ENCODE results near the gene PLPPR1. TPM values are rescaled to one million over a fixed set of nuclear protein-coding genes. Genes with fewer than 3 reads are reported as not detected.

PLPPR1 gene
- polyA plus RNA-seq, 1 donor from 2014 or later: 157 TPM

DNA sequence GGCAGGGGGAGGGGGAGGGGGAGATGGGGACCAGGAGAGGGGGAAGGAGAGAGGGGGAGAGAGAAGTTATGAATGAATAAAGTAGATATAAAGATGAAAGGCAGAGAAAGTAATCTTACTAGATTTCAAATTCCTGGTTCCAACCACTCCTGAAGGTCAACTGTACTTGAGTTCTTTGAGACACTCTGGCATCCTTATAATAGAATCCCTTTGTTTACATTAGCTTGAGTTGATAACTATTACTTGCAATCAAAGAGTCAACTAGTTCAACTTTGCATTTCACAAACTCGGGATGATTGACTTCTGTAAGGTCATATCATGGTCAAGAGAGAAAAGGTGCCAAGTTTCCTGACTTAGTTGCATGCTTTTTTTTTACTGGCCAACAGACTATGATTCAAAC, 314.1 kb downstream of the PLPPR1 start:
- H3K9ac ChIP-seq (ENCODE audit: low read length): no peak overlapping the region
- H3K4me3 ChIP-seq (ENCODE audit: low read length): no peak overlapping the region
- H3K36me3 ChIP-seq (ENCODE audit: insufficient read depth, low read length): no peaks in the 10 kb centered on the region
- TF ChIP-seq, protein P1, sequence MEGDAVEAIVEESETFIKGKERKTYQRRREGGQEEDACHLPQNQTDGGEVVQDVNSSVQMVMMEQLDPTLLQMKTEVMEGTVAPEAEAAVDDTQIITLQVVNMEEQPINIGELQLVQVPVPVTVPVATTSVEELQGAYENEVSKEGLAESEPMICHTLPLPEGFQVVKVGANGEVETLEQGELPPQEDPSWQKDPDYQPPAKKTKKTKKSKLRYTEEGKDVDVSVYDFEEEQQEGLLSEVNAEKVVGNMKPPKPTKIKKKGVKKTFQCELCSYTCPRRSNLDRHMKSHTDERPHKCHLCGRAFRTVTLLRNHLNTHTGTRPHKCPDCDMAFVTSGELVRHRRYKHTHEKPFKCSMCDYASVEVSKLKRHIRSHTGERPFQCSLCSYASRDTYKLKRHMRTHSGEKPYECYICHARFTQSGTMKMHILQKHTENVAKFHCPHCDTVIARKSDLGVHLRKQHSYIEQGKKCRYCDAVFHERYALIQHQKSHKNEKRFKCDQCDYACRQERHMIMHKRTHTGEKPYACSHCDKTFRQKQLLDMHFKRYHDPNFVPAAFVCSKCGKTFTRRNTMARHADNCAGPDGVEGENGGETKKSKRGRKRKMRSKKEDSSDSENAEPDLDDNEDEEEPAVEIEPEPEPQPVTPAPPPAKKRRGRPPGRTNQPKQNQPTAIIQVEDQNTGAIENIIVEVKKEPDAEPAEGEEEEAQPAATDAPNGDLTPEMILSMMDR (IDR thresholded peaks at IDR 0.05; ENCODE audit: poor library complexity, severe bottlenecking): no peak
- TF ChIP-seq RAD21 (conservative IDR thresholded peaks at IDR 0.05): no peak
- no peak for TF ChIP-seq SMC3 (conservative IDR thresholded peaks at IDR 0.05; ENCODE audit: poor library complexity)
- TF ChIP-seq EP300 (conservative IDR thresholded peaks at IDR 0.05; ENCODE audit: poor library complexity, severe bottlenecking): no peak
- no peak for TF ChIP-seq EZH2 (IDR thresholded peaks at IDR 0.05; ENCODE audit: borderline replicate concordance, insufficient read depth, low read length, poor library complexity, severe bottlenecking)
- TF ChIP-seq MXI1 (conservative IDR thresholded peaks at IDR 0.05; ENCODE audit: poor library complexity, severe bottlenecking): no peak
- no peak for TF ChIP-seq TAF1 (IDR thresholded peaks at IDR 0.05; ENCODE audit: low read depth)
- no peak for TF ChIP-seq POLR2AphosphoS5 (IDR thresholded peaks at IDR 0.05)
- TF ChIP-seq, protein P2, sequence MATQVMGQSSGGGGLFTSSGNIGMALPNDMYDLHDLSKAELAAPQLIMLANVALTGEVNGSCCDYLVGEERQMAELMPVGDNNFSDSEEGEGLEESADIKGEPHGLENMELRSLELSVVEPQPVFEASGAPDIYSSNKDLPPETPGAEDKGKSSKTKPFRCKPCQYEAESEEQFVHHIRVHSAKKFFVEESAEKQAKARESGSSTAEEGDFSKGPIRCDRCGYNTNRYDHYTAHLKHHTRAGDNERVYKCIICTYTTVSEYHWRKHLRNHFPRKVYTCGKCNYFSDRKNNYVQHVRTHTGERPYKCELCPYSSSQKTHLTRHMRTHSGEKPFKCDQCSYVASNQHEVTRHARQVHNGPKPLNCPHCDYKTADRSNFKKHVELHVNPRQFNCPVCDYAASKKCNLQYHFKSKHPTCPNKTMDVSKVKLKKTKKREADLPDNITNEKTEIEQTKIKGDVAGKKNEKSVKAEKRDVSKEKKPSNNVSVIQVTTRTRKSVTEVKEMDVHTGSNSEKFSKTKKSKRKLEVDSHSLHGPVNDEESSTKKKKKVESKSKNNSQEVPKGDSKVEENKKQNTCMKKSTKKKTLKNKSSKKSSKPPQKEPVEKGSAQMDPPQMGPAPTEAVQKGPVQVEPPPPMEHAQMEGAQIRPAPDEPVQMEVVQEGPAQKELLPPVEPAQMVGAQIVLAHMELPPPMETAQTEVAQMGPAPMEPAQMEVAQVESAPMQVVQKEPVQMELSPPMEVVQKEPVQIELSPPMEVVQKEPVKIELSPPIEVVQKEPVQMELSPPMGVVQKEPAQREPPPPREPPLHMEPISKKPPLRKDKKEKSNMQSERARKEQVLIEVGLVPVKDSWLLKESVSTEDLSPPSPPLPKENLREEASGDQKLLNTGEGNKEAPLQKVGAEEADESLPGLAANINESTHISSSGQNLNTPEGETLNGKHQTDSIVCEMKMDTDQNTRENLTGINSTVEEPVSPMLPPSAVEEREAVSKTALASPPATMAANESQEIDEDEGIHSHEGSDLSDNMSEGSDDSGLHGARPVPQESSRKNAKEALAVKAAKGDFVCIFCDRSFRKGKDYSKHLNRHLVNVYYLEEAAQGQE (IDR thresholded peaks at IDR 0.05; ENCODE audit: borderline replicate concordance): no peak
- no peaks in the 10 kb centered on the region for H3K9me3 ChIP-seq (ENCODE audit: low read length)
- H4K20me1 ChIP-seq (ENCODE audit: insufficient read depth): no peaks in the 10 kb centered on the region
- no peak overlapping the region for H3K4me2 ChIP-seq (ENCODE audit: low read length)
- H3K27ac ChIP-seq (ENCODE audit: low read length): no peak overlapping the region
- H3F3A ChIP-seq (ENCODE audit: insufficient read depth, low read length, poor library complexity, severe bottlenecking): no peaks in the 10 kb centered on the region
- H2AFZ ChIP-seq (ENCODE audit: low read depth, low read length): no peak overlapping the region
- no peaks in the 10 kb centered on the region for H3K79me2 ChIP-seq (replicated peaks; ENCODE audit: insufficient read depth, low read length)
- no peaks in the 10 kb centered on the region for H3K27me3 ChIP-seq (ENCODE audit: insufficient read depth, low read depth, low read length)
- H3K9me2 ChIP-seq (ENCODE audit: insufficient read depth, low read length): no peaks in the 10 kb centered on the region

DNA sequence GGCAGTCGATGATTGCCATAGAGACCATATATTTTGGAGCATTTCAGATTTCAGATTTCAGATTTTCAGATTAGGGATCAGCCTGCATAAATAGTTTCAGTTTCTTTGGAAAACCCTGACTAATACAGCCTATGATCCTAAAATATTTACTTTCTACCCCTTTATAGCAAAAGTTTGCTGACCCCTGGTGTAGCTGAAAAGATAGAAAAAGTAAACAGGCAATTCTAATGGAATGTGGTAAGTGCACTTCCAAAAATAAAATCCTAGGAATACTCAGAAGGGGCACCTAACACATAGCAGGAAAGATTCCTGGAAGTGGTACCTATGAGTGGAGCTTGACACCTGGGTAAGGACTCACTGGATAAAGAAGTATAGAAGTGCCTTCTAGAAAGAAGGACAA, 321.8 kb downstream of the PLPPR1 start:
- H3K36me3 ChIP-seq (ENCODE audit: insufficient read depth, low read length): no peaks in the 10 kb centered on the region
- no peak overlapping the region for H3K4me3 ChIP-seq (ENCODE audit: low read length)
- TF ChIP-seq TAF1 (IDR thresholded peaks at IDR 0.05; ENCODE audit: low read depth) (no peak), EZH2 (IDR thresholded peaks at IDR 0.05; ENCODE audit: borderline replicate concordance, insufficient read depth, low read length, poor library complexity, severe bottlenecking) (no peak), EP300 (conservative IDR thresholded peaks at IDR 0.05; ENCODE audit: poor library complexity, severe bottlenecking) (no peak), POLR2AphosphoS5 (IDR thresholded peaks at IDR 0.05) (no peak), MXI1 (conservative IDR thresholded peaks at IDR 0.05; ENCODE audit: poor library complexity, severe bottlenecking) (no peak), RAD21 (conservative IDR thresholded peaks at IDR 0.05) (no peak), SMC3 (conservative IDR thresholded peaks at IDR 0.05; ENCODE audit: poor library complexity) (no peak)
- TF ChIP-seq, protein P1 (IDR thresholded peaks at IDR 0.05; ENCODE audit: poor library complexity, severe bottlenecking): no peak
- TF ChIP-seq, protein P2 (IDR thresholded peaks at IDR 0.05; ENCODE audit: borderline replicate concordance): no peak
- no peak overlapping the region for H3K4me2 ChIP-seq (ENCODE audit: low read length)
- no peak overlapping the region for H2AFZ ChIP-seq (ENCODE audit: low read depth, low read length)
- H3K27ac ChIP-seq (ENCODE audit: low read length): no peak overlapping the region
- no peaks in the 10 kb centered on the region for H3K9me2 ChIP-seq (ENCODE audit: insufficient read depth, low read length)
- H4K20me1 ChIP-seq (ENCODE audit: insufficient read depth): no peaks in the 10 kb centered on the region
- H3K79me2 ChIP-seq (replicated peaks; ENCODE audit: insufficient read depth, low read length): no peaks in the 10 kb centered on the region
- H3K27me3 ChIP-seq (ENCODE audit: insufficient read depth, low read depth, low read length): no peaks in the 10 kb centered on the region
- no peaks in the 10 kb centered on the region for H3F3A ChIP-seq (ENCODE audit: insufficient read depth, low read length, poor library complexity, severe bottlenecking)
- no peak overlapping the region for H3K9ac ChIP-seq (ENCODE audit: low read length)
- no peaks in the 10 kb centered on the region for H3K9me3 ChIP-seq (ENCODE audit: low read length)

All from neural cell (in vitro differentiated cells).